SK-N-SH treated with all-trans-retinoic acid at 6 μM for 48 hours (cell line): ENCODE measurements around the gene SH2D6.
A peak's percentile ranks its signal among the peaks of the same experiment; 100 is the strongest.

ENCODE experiments used
- ATAC-seq: fragments of 200-7000 bp; cut with Tn5 transposase; 3 replicates; pipeline ENCODE4 v1.9.1; 2020; ENCODE audit warnings: mild to moderate bottlenecking, moderate library complexity
- ARNTL ChIP-seq: fragments of 450-650 bp; formaldehyde crosslinking; IDR thresholded peaks from 2 replicates; pipeline ENCODE4 v1.5.0; 2020; ENCODE audit warnings: low read depth, mild to moderate bottlenecking, moderate library complexity, borderline replicate concordance
- BACH2 ChIP-seq: fragments of 250-450 bp; sonication (Bioruptor Pico); IDR thresholded peaks from 2 replicates; pipeline ENCODE4 v1.9.0; 2021; ENCODE audit warnings: mild to moderate bottlenecking, borderline replicate concordance
- CREB5 ChIP-seq: fragments of 250-450 bp; sonication (Bioruptor Pico); IDR thresholded peaks from 2 replicates; pipeline ENCODE4 v1.5.1; 2020; ENCODE audit warnings: low read depth, mild to moderate bottlenecking, moderate library complexity
- CSDC2 ChIP-seq: fragments of 250-450 bp; sonication (Bioruptor Pico); IDR thresholded peaks from 2 replicates; pipeline ENCODE4 v1.5.0; 2020; ENCODE audit warnings: mild to moderate bottlenecking, moderate library complexity
- CSRNP3 ChIP-seq: fragments of 250-450 bp; sonication (Bioruptor Pico); IDR thresholded peaks from 2 replicates; pipeline ENCODE4 v1.5.1; 2021; ENCODE audit warnings: mild to moderate bottlenecking, moderate library complexity
- ESRRG ChIP-seq: fragments of 250-450 bp; sonication (Bioruptor Pico); IDR thresholded peaks from 2 replicates; pipeline ENCODE4 v1.6.1; 2021; ENCODE audit warnings: mild to moderate bottlenecking
- GLIS3 ChIP-seq: fragments of 250-450 bp; sonication (Bioruptor Pico); IDR thresholded peaks from 2 replicates; pipeline ENCODE4 v1.5.0; 2020; ENCODE audit warnings: mild to moderate bottlenecking, moderate library complexity
- ISL1 ChIP-seq: fragments of 250-450 bp; sonication (Bioruptor Pico); IDR thresholded peaks from 2 replicates; pipeline ENCODE4 v2.1.2; 2022; ENCODE audit warnings: mild to moderate bottlenecking, moderate library complexity
- OSR1 ChIP-seq: fragments of 250-450 bp; sonication (Bioruptor Pico); IDR thresholded peaks from 2 replicates; pipeline ENCODE4 v1.8.0; 2022; ENCODE audit warnings: moderate library complexity, mild to moderate bottlenecking, inconsistent platforms
- PATZ1 ChIP-seq: fragments of 250-450 bp; sonication (Bioruptor Pico); IDR thresholded peaks from 2 replicates; pipeline ENCODE4 v1.8.0; 2020; ENCODE audit warnings: mild to moderate bottlenecking, moderate library complexity, borderline replicate concordance
- POU6F1 ChIP-seq: fragments of 250-450 bp; sonication (Bioruptor Pico); IDR thresholded peaks from 2 replicates; pipeline ENCODE4 v1.8.0; 2021; ENCODE audit warnings: low read depth, mild to moderate bottlenecking, moderate library complexity, borderline replicate concordance
- PPARA ChIP-seq: fragments of 250-450 bp; sonication (Bioruptor Pico); IDR thresholded peaks from 2 replicates; pipeline ENCODE4 v1.5.0; 2020; ENCODE audit warnings: mild to moderate bottlenecking, borderline replicate concordance
- SNAI2 ChIP-seq: fragments of 250-450 bp; sonication (Bioruptor Pico); IDR thresholded peaks from 2 replicates; pipeline ENCODE4 v1.5.0; 2020; ENCODE audit warnings: mild to moderate bottlenecking, moderate library complexity
- TCF4 ChIP-seq: fragments of 250-450 bp; sonication (Bioruptor Pico); IDR thresholded peaks from 2 replicates; pipeline ENCODE4 v1.8.0; 2021; ENCODE audit warnings: mild to moderate bottlenecking, moderate library complexity, borderline replicate concordance
- TSHZ2 ChIP-seq: fragments of 250-450 bp; sonication (Bioruptor Pico); IDR thresholded peaks from 2 replicates; pipeline ENCODE4 v1.5.0; 2020; ENCODE audit warnings: mild to moderate bottlenecking, moderate library complexity
- ZFP3 ChIP-seq: fragments of 250-450 bp; sonication (Bioruptor Pico); IDR thresholded peaks from 2 replicates; pipeline ENCODE4 v1.5.0; 2020; ENCODE audit warnings: mild to moderate bottlenecking, moderate library complexity
- ZNF565 ChIP-seq: fragments of 450-650 bp; formaldehyde crosslinking; conservative IDR thresholded peaks from 2 replicates; pipeline ENCODE4 v1.5.0; 2020; ENCODE audit warnings: low read depth, mild to moderate bottlenecking, moderate library complexity
- ZNF70 ChIP-seq: fragments of 450-650 bp; formaldehyde crosslinking; IDR thresholded peaks from 2 replicates; pipeline ENCODE4 v1.5.0; 2020; ENCODE audit warnings: mild to moderate bottlenecking, moderate library complexity
- ZNF8 ChIP-seq: fragments of 450-650 bp; formaldehyde crosslinking; IDR thresholded peaks from 2 replicates; pipeline ENCODE4 v1.5.0; 2020; ENCODE audit warnings: mild to moderate bottlenecking, moderate library complexity

Gene SH2D6

GRCh38 chr2:85414761-85415553 lies 3.6 kb upstream of the SH2D6 start (continued):
- TF ChIP-seq POU6F1 (CRISPR knock-in tag) (no peak), CREB5 (CRISPR knock-in tag) (no peak), PPARA (CRISPR knock-in tag) (no peak), SNAI2 (no peak)
- TF ChIP-seq, all 23 proteins: peak for 0

GRCh38 chr2:85415980-85416650 lies 2.4 kb upstream of the SH2D6 start:
- TF ChIP-seq ESRRG (CRISPR knock-in tag) = no peak
- no peak for TF ChIP-seq PPARA (CRISPR knock-in tag)
- no peak for TF ChIP-seq ARNTL (CRISPR knock-in tag)
- TF ChIP-seq CSDC2 = no peak
- ATAC-seq = no peak

- peak; percentile 20 for ATAC-seq
- TF ChIP-seq ISL1 (CRISPR knock-in tag) (no peak), BACH2 (CRISPR knock-in tag) (no peak), ZNF565 (CRISPR knock-in tag) (no peak), PPARA (CRISPR knock-in tag) (no peak), CREB5 (CRISPR knock-in tag) (no peak), ESRRG (CRISPR knock-in tag) (no peak), ZNF8 (no peak), TCF4 (no peak), OSR1 (CRISPR knock-in tag) (no peak), CSRNP3 (no peak), POU6F1 (CRISPR knock-in tag) (no peak), ZFP3 (CRISPR knock-in tag) (no peak), GLIS3 (CRISPR knock-in tag) (no peak), PATZ1 (CRISPR knock-in tag) (no peak), CSDC2 (no peak), ZNF70 (CRISPR knock-in tag) (no peak), TSHZ2 (no peak), SNAI2 (no peak)
These were observed 628 bp downstream of the SH2D6 start for GRCh38 chr2:85419009-85419675.
